ENCODE results near the gene CHPF2. TPM values are rescaled to one million over a fixed set of nuclear protein-coding genes. Genes with fewer than 3 reads are reported as not detected.

CHPF2 gene, protein sequence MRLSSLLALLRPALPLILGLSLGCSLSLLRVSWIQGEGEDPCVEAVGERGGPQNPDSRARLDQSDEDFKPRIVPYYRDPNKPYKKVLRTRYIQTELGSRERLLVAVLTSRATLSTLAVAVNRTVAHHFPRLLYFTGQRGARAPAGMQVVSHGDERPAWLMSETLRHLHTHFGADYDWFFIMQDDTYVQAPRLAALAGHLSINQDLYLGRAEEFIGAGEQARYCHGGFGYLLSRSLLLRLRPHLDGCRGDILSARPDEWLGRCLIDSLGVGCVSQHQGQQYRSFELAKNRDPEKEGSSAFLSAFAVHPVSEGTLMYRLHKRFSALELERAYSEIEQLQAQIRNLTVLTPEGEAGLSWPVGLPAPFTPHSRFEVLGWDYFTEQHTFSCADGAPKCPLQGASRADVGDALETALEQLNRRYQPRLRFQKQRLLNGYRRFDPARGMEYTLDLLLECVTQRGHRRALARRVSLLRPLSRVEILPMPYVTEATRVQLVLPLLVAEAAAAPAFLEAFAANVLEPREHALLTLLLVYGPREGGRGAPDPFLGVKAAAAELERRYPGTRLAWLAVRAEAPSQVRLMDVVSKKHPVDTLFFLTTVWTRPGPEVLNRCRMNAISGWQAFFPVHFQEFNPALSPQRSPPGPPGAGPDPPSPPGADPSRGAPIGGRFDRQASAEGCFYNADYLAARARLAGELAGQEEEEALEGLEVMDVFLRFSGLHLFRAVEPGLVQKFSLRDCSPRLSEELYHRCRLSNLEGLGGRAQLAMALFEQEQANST
- total RNA-seq: 66.8 and 80.9 TPM in 2 replicates

DNA sequence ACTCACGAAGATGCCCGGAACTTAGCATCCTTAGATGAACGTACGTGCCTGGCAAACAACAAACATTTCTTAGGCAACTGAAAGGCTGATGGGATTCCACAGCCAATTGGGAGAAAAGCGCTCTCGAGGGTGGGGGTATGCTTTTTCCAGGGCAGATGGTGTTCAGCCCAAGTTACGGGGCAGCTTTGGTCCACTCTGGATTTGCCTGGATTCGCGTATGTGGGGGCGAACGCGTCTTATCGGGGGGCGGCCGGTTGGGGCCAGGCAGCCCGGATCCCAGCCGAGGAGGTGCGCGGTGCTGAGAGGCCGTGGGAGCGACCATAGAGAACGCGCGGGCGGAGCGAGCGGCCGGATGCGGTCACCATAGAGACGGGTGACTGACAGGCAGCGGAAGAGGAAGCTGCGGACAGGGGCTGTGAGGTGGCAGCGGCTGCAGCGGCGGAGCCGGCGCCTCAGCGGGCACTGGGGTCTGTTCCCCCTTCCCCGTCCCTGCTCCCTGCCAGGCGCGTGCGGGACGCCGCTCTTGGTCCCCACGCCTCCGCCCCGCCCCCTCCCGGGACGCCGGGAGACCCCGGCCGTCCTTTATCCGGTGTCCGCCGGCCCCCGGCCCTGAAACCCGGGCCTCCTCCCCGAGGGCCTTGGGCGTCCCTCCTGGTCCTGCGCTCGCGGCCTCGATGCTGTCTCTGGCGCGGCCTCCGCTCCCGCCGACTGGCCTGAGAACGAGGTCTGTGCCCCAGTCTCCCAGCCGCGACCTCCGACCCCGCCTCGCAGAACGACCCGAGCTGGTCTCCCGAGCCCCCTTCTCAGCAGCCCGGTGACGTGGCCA, at the start of gene CHPF2:
CHPF2 (plus strand) TSS at position 393 of the 826 bp plus-strand sequence. CDS start 1,529 bp downstream, outside the sequence.

DNA sequence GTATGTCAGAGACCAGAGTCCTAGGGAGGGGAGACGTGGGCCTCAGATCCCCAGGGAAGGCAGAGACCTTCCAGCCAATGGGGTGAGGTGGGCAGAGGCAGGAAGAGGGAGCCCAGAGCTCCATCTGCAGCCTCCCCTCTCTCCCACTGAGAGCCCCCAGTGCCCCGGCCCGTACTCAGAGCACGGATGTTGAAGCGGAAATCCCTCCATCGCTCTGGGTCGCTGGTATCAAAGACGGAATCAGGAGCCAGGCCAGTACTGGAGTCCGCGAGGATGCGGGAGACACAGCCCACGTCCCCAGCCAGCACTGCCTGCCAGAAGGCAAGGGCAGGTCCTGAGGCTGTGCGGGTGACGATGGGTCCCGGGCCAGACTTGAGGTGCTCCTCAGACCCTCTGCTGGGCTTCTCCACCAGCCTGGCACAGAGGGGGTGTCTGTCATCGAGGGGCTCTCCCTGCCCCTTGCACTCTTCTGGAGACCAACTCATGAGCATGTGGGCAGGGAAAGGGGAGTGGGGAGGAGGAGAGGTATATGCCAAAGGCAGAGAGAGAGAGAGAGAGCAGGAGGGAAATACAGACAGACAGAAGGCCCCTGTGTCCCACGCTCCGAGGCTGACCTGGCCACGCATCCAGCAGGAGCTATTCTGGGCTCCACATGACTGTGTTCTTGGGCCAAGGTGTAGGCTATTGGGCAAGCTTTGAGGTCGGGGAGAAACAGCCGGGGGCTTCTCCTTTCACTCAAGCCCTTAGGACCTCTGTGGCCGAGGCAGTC, 45.5 kb upstream of the CHPF2 start, which contains the start of gene ASB10:
ASB10 (minus strand) TSS at position 611 of the 769 bp plus-strand sequence; CDS start at position 491, 120 bp downstream.

DNA sequence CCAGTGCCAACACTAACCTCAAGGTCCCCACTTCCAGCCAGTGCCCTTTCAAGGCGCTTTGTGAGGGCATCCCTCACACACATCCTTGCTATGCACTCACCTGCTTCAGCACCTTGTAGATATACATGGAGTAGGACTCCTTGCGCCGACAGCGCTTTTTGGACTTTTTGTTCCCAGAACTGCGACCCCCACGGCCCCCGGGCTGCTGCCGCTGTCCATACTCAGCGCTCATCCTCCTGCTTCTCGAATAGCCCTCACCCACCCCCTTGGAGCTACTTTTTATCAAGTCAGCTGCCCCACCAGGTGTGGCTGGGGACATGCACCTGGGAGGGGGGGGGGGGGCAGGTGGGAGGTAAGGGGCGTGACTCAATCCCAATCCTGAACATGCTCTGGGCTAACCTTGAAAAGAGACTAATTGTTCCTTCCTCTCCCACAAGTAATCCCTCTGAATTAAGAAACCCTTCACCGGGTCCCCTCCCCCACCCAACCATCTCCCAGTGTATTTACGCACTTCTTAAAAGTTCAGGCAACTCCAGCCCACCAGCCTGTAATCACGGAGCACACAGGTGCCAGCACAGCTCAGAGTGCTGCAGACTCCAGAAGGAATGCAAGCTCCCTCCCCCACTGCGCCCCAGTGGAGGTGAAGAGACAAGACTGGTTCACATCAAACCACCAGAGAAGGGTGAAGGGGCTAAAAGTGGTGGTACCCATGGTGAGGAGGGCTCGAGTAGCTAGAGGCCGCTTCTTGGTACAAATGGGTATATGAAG, 22.0 kb upstream of the CHPF2 start, which contains the start of gene H2BK1:
H2BK1 (minus strand) TSS at position 402 of the 768 bp plus-strand sequence; CDS start at position 232, 170 bp downstream.

DNA sequence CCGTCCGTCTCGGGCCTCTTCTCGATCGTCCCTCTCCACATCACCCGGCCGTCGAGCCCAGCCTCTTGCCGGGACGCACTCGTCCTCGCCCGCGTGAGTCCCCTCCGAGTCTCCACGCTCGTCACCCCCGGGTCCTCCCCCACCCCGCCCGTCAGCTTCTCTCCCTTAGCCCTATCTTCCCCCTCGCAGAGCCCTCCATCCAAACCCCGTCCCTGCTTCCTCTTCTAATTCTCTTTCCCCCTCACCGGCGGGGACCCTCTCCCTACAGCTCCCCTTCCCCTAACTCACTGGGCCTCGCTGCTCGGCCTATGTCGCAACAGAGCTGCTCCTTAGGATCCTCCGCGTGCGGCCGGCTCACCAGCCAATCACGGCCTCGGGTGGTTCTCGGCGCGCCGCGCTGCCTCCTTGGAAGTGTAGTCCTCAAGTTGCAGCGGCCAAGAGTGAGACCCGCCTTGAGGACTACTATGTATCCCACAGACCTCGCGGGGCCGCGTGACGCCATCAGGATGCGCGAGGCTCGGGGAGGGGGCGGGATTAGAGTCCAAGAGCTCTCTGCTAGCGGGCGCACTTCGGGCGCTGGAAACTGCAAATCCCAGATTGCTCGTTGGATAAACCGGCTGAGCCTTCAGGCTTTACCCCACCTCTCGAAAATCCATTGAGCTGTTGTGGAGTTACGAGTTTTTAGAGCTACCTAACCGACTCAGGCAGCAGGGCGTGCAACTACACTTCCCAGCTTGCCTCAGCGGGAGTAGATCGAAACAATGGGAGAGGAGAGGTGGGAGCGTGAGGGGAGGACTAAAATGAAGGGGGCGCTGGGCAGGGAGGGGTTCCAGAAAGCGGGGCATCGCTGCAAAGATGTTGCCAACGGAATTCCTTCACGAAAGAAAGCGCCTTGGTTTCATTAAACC, 5.2 kb upstream of the CHPF2 start, which contains the start of gene ABCF2:
ABCF2 (minus strand) TSS at position 331 of the 908 bp plus-strand sequence. CDS start 747 bp downstream, outside the sequence.

DNA sequence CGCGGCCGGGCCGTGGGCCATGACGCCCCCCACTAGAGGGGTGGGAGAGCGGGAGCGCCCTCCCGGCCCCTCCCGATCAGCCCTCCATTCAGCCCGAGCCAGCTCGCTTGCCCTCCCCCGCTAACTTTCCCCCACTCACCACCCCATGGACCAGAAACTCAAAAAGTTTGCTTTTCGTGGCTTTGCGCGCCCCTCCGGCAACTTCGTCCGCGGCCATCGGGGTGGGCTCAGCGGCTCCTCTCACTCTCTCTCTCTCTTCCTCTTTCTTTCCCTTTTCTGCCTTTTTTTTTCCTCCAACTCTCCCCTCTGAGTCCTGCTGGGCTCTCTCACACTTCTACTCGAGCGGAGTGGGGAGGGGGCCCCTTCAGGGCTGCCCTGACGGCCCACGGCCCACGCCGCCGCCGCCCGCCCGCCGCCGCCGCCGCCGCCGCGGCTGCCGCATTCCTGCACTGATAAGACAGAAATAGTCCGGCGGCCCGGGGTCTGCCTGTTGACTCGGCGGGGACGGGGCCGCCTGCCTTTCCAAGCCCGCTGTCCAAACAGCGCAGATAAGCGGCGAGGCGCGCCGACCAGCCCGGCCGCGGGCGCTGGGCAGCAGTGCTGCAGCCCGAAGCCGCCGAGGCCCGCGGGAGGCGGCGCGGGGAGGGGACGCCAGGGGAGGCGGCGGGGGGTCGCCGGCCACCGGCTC, 16.2 kb downstream of the CHPF2 start, which contains the start of gene SMARCD3:
SMARCD3 (minus strand) TSS at position 349 of the 688 bp plus-strand sequence; CDS start at position 217, 132 bp downstream.

Other genes with a start within 250 kb of the CHPF2 start
- gene NOS3, start 241.5 kb upstream of the CHPF2 start, total RNA-seq: 2.0 and 4.3 TPM in 2 replicates
- under 0.01 and 0.33 TPM in 2 replicates for gene ATG9B, start 208.0 kb upstream of the CHPF2 start, total RNA-seq
- 35.2 and 52.0 TPM in 2 replicates for gene ABCB8, start 204.0 kb upstream of the CHPF2 start, total RNA-seq
- 0.38 TPM in 1 of 2 replicates, not detected in the other for gene ASIC3, start 184.0 kb upstream of the CHPF2 start, total RNA-seq
- 23.0 and 33.3 TPM in 2 replicates for gene CDK5, start 174.6 kb upstream of the CHPF2 start, total RNA-seq
- 177 and 233 TPM in 2 replicates for gene SLC4A2, start 172.9 kb upstream of the CHPF2 start, total RNA-seq
- gene FASTK, start 151.7 kb upstream of the CHPF2 start, total RNA-seq: 77.7 and 91.1 TPM in 2 replicates
- gene TMUB1, start 149.0 kb upstream of the CHPF2 start, total RNA-seq: 78.5 and 88.0 TPM in 2 replicates
- 59.5 and 69.5 TPM in 2 replicates for gene AGAP3, start 146.0 kb upstream of the CHPF2 start, total RNA-seq
- gene GBX1, start 64.8 kb upstream of the CHPF2 start, total RNA-seq: not detected in 2 replicates
- not detected in 2 replicates for gene ASB10, start 45.2 kb upstream of the CHPF2 start, total RNA-seq
- gene H2BK1, start 22.0 kb upstream of the CHPF2 start, total RNA-seq: not detected in 2 replicates
- gene ABCF2, start 5.3 kb upstream of the CHPF2 start, total RNA-seq: 39.0 and 55.7 TPM in 2 replicates
- 11.1 and 51.8 TPM in 2 replicates for gene SMARCD3, start 16.2 kb downstream of the CHPF2 start, total RNA-seq
- gene NUB1, start 109.3 kb downstream of the CHPF2 start, total RNA-seq: 23.6 and 27.2 TPM in 2 replicates
- 0.33 and 43.2 TPM in 2 replicates for gene WDR86, start 177.6 kb downstream of the CHPF2 start, total RNA-seq
- gene CRYGN, start 207.7 kb downstream of the CHPF2 start, total RNA-seq: 1.3 TPM in 1 of 2 replicates, not detected in the other